Liver (tissue), 9 donors: ENCODE data around the gene HNRNPA2B1. TPM values are rescaled to one million over a fixed set of nuclear protein-coding genes. Genes with fewer than 3 reads are reported as not detected.
A peak's percentile ranks its signal among the peaks of the same experiment; 100 is the strongest.

ENCODE experiments used
- DNase-seq: peaks from one replicate; pipeline ENCODE4 v3.0.0-alpha.2; 2017; ENCODE audit warnings: low spot score
- H3K27ac ChIP-seq, 2 donors: one replicate each; pipeline ENCODE4 v1.7.0; 2013; ENCODE audit warnings: inconsistent platforms in 2 of 2, low read length in 2 of 2, control low read depth in 1 of 2, low read depth in 1 of 2, mild to moderate bottlenecking in 1 of 2
- H3K27me3 ChIP-seq, 4 donors: one replicate each; pipeline versions ENCODE4 v1.6.1 to v1.7.0; 2013; ENCODE audit warnings: low read length in 3 of 4, inconsistent platforms in 1 of 4, mild to moderate bottlenecking in 1 of 4, moderate library complexity in 1 of 4; ENCODE audit not compliant: control insufficient read depth in 4 of 4, insufficient read depth in 4 of 4
- H3K36me3 ChIP-seq, 4 donors: one replicate each; pipeline versions ENCODE4 v1.6.1 to v1.7.0; 2013; ENCODE audit warnings: low read length in 3 of 4, mild to moderate bottlenecking in 3 of 4, low read depth in 1 of 4, moderate library complexity in 1 of 4; ENCODE audit not compliant: control insufficient read depth in 4 of 4, insufficient read depth in 3 of 4
- H3K4me1 ChIP-seq, 4 donors: one replicate each; pipeline versions ENCODE4 v1.6.1 to v1.7.0; 2013; ENCODE audit warnings: low read length in 3 of 4, mild to moderate bottlenecking in 3 of 4, moderate library complexity in 1 of 4; ENCODE audit not compliant: control insufficient read depth in 4 of 4, insufficient read depth in 4 of 4
- H3K4me3 ChIP-seq, 3 donors: one replicate each; pipeline versions ENCODE4 v1.6.1 to v1.7.0; 2013; ENCODE audit warnings: low read length in 3 of 3, control low read depth in 1 of 3, low read depth in 1 of 3, mild to moderate bottlenecking in 1 of 3
- H3K9ac ChIP-seq, 2 donors: one replicate each; pipeline ENCODE4 v1.7.0; 2013; ENCODE audit warnings: low read length in 2 of 2, mild to moderate bottlenecking in 2 of 2, moderate library complexity in 2 of 2, control low read depth in 1 of 2, low read depth in 1 of 2
- H3K9me3 ChIP-seq, 4 donors: one replicate each; pipeline versions ENCODE4 v1.6.1 to v1.7.0; 2013; ENCODE audit warnings: low read length in 3 of 4; ENCODE audit not compliant: control insufficient read depth in 4 of 4
- EGR1 ChIP-seq, 2 donors: IDR thresholded peaks; 2 replicates each; pipeline ENCODE4 v1.6.1; 2016 to 2018; ENCODE audit warnings: antibody characterized with exemption in 2 of 2, low read depth in 2 of 2
- FOXA1 ChIP-seq: IDR thresholded peaks from 2 replicates; pipeline ENCODE4 v1.6.1; 2016; ENCODE audit warnings: antibody characterized with exemption
- FOXA2 ChIP-seq: IDR thresholded peaks from 2 replicates; pipeline ENCODE4 v1.6.1; 2016; ENCODE audit warnings: antibody characterized with exemption
- GABPA ChIP-seq, 2 donors: IDR thresholded peaks in 1 of 2; conservative IDR thresholded peaks in 1 of 2; 2 replicates each; pipeline ENCODE4 v1.6.1; 2016; ENCODE audit warnings: antibody characterized with exemption in 2 of 2, mild to moderate bottlenecking in 1 of 2, moderate library complexity in 1 of 2
- JUND ChIP-seq, 2 donors: IDR thresholded peaks; 2 replicates each; pipeline ENCODE4 v1.6.1; 2016; ENCODE audit warnings: antibody characterized with exemption in 2 of 2
- MAX ChIP-seq: IDR thresholded peaks from 2 replicates; pipeline ENCODE4 v1.6.1; 2016; ENCODE audit warnings: antibody characterized with exemption
- NR2F2 ChIP-seq: IDR thresholded peaks from 2 replicates; pipeline ENCODE4 v1.6.1; 2016; ENCODE audit warnings: antibody characterized with exemption
- RAD21 ChIP-seq, 2 donors: IDR thresholded peaks; 2 replicates each; pipeline ENCODE4 v1.6.1; 2016; ENCODE audit warnings: antibody characterized with exemption in 2 of 2, mild to moderate bottlenecking in 2 of 2
- RXRA ChIP-seq, 2 donors: IDR thresholded peaks; 2 replicates each; pipeline ENCODE4 v1.6.1; 2017 to 2018; ENCODE audit warnings: antibody characterized with exemption in 2 of 2, mild to moderate bottlenecking in 1 of 2
- SP1 ChIP-seq: IDR thresholded peaks from 2 replicates; pipeline ENCODE4 v1.6.1; 2018; ENCODE audit warnings: antibody characterized with exemption, mild to moderate bottlenecking
- YY1 ChIP-seq: IDR thresholded peaks from 2 replicates; pipeline ENCODE4 v1.6.1; 2016; ENCODE audit warnings: antibody characterized with exemption, mild to moderate bottlenecking
- ZBTB33 ChIP-seq: IDR thresholded peaks from 2 replicates; pipeline ENCODE4 v1.6.1; 2016; ENCODE audit warnings: antibody characterized with exemption
- WGBS: extraction: QIAGEN DNeasy Blood & Tissue Kit; methylation state at CpG from one replicate; pipeline ENCODE4 v1.1.7; 2013; 5-methylcytosine and 5-hydroxymethylcytosine counted together
- polyA plus RNA-seq, 2 donors: library from polyadenylated mRNA; stranded (reverse) in 1 of 2; unstranded in 1 of 2; fragments of 200-250 nt in 1 of 2; fragments of >200 nt in 1 of 2; fragmentation: Nextera tagmentation in 1 of 2; extraction: Ambion mirVana in 1 of 2; gene quantifications; one replicate each; pipeline versions ENCODE4 v1.2.1 to v1.2.3, GENCODE V29; 2013 to 2015
- total RNA-seq, 2 donors: library from RNA; depleted of rRNA; stranded (reverse); fragments of >200 nt; gene quantifications; one replicate each; pipeline ENCODE4 v1.2.3, GENCODE V29; 2014
- TF ChIP-seq, protein P1 (sequence below): IDR thresholded peaks from 2 replicates; pipeline ENCODE4 v1.6.1; 2016; ENCODE audit warnings: antibody characterized with exemption
- TF ChIP-seq, protein P2 (sequence below): IDR thresholded peaks from 2 replicates; pipeline ENCODE4 v1.6.1; 2016; ENCODE audit warnings: antibody characterized with exemption, mild to moderate bottlenecking
- donor health status: healthy.
- donor health status: healthy.
- donor health status: healthy.
- donor health status: healthy.
- donor health status: healthy.

HNRNPA2B1 gene
- total and polyA plus RNA-seq, 4 donors = 128 to 295 (median 181) TPM

- Histone ChIP-seq H3K9me3 (no peaks in the 10 kb centered on the region), H3K36me3 (peaks cover 2 to 16% (median 11%) of the 10 kb centered on the region in 4 donors), H3K9ac (peak overlapping the region; percentile 51 to 85), H3K4me3 (peak overlapping the region; percentile 80 to 100 (median 84)), H3K4me1 (peaks cover 2 to 33% (median 19%) of the 10 kb centered on the region in 4 donors), H3K27ac (peak overlapping the region; percentile 98 to 99), H3K27me3 (no peaks in the 10 kb centered on the region)
- WGBS = under 1% methylated on average over 68 of the region's 68 CpGs
- no peak for TF ChIP-seq RXRA (IDR thresholded peaks at IDR 0.05)
- peak; percentile 41 for TF ChIP-seq YY1
- DNase-seq = peak; percentile 59
Observed at GRCh38 chr7:26202019-26202990, 1.8 kb upstream of the HNRNPA2B1 start.

DNA sequence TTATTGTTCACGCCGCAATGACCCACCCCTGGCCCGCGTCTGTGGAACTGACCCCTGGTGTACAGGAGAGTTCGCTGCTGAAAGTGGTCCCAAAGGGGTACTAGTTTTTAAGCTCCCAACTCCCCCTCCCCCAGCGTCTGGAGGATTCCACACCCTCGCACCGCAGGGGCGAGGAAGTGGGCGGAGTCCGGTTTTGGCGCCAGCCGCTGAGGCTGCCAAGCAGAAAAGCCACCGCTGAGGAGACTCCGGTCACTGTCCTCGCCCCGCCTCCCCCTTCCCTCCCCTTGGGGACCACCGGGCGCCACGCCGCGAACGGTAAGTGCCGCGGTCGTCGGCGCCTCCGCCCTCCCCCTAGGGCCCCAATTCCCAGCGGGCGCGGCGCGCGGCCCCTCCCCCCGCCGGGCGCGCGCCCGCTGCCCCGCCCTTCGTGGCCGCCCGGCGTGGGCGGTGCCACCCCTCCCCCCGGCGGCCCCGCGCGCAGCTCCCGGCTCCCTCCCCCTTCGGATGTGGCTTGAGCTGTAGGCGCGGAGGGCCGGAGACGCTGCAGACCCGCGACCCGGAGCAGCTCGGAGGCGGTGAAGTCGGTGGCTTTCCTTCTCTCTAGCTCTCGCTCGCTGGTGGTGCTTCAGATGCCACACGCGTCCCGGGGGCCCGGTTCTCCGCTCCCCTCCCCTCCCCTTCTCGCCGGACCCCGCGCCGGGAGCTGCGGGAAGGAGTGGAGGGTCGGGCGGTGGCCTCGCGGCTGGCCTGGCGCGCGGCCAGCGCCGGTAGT lies 887 bp upstream of the HNRNPA2B1 start, which contains the start of gene CBX3:
Gene CBX3 (plus strand): TSS at position 499 of the 772 bp plus-strand sequence. CDS start 1,254 bp downstream, outside the sequence.
- peak within 1 kb of the TSS; percentile 98 to 99 for H3K27ac ChIP-seq
- H3K9ac ChIP-seq = peak within 1 kb of the TSS; percentile 85 to 100
- H3K36me3 ChIP-seq = peaks cover 2 to 16% (median 12%) of the 10 kb centered on the region in 4 donors
- 6% methylated on average over 86 of the region's 86 CpGs for WGBS
- H3K4me1 ChIP-seq = peaks cover 3 to 42% (median 27%) of the 10 kb centered on the region in 4 donors
- H3K9me3 ChIP-seq = no peaks in the 10 kb centered on the region
- DNase-seq = peak; percentile 90
- peak in 1 of 2 donors; percentile 51 for TF ChIP-seq EGR1 (IDR thresholded peaks at IDR 0.05; ENCODE audit: low read depth in 2 of 2)
- TF ChIP-seq FOXA2 = no peak
- TF ChIP-seq, protein P1, sequence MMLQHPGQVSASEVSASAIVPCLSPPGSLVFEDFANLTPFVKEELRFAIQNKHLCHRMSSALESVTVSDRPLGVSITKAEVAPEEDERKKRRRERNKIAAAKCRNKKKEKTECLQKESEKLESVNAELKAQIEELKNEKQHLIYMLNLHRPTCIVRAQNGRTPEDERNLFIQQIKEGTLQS = no peak
- no peak for TF ChIP-seq RAD21 (IDR thresholded peaks at IDR 0.05)
- no peak for TF ChIP-seq FOXA1
- no peak for TF ChIP-seq RXRA (IDR thresholded peaks at IDR 0.05)
- TF ChIP-seq NR2F2 = no peak
- peak; percentile 15 for TF ChIP-seq MAX
- peak within 1 kb of the TSS; percentile 82 to 100 (median 99) for H3K4me3 ChIP-seq
- H3K27me3 ChIP-seq = no peaks in the 10 kb centered on the region

- DNase-seq = peak; percentile 83
- WGBS = under 1% methylated on average over 29 of the region's 29 CpGs
- Histone ChIP-seq H3K27ac (peak overlapping the region; percentile 98 to 99), H3K36me3 (peaks cover 6 to 26% (median 24%) of the 10 kb centered on the region in 4 donors), H3K4me1 (peaks cover 5 to 50% (median 32%) of the 10 kb centered on the region in 4 donors), H3K9me3 (no peaks in the 10 kb centered on the region), H3K9ac (peak overlapping the region; percentile 99 to 100), H3K27me3 (no peaks in the 10 kb centered on the region), H3K4me3 (peak overlapping the region; percentile 67 to 99 (median 82))
- TF ChIP-seq, protein P1 = no peak
- TF ChIP-seq JUND (IDR thresholded peaks at IDR 0.05) = no peak
- no peak for TF ChIP-seq FOXA2
- no peak for TF ChIP-seq SP1
- no peak for TF ChIP-seq FOXA1
- TF ChIP-seq, protein P2, sequence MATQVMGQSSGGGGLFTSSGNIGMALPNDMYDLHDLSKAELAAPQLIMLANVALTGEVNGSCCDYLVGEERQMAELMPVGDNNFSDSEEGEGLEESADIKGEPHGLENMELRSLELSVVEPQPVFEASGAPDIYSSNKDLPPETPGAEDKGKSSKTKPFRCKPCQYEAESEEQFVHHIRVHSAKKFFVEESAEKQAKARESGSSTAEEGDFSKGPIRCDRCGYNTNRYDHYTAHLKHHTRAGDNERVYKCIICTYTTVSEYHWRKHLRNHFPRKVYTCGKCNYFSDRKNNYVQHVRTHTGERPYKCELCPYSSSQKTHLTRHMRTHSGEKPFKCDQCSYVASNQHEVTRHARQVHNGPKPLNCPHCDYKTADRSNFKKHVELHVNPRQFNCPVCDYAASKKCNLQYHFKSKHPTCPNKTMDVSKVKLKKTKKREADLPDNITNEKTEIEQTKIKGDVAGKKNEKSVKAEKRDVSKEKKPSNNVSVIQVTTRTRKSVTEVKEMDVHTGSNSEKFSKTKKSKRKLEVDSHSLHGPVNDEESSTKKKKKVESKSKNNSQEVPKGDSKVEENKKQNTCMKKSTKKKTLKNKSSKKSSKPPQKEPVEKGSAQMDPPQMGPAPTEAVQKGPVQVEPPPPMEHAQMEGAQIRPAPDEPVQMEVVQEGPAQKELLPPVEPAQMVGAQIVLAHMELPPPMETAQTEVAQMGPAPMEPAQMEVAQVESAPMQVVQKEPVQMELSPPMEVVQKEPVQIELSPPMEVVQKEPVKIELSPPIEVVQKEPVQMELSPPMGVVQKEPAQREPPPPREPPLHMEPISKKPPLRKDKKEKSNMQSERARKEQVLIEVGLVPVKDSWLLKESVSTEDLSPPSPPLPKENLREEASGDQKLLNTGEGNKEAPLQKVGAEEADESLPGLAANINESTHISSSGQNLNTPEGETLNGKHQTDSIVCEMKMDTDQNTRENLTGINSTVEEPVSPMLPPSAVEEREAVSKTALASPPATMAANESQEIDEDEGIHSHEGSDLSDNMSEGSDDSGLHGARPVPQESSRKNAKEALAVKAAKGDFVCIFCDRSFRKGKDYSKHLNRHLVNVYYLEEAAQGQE = no peak
- TF ChIP-seq GABPA (IDR thresholded peaks at IDR 0.05 in 1 of 2, conservative IDR thresholded peaks at IDR 0.05 in 1 of 2) = no peak
- TF ChIP-seq RAD21 (IDR thresholded peaks at IDR 0.05) = no peak
- TF ChIP-seq EGR1 (IDR thresholded peaks at IDR 0.05; ENCODE audit: low read depth in 2 of 2) = no peak
- peak; percentile 26 for TF ChIP-seq NR2F2
- peak; percentile 98 for TF ChIP-seq YY1
- TF ChIP-seq ZBTB33 = no peak
- no peak for TF ChIP-seq RXRA (IDR thresholded peaks at IDR 0.05)
- TF ChIP-seq MAX = no peak
Observed at GRCh38 chr7:26200038-26200443, 505 bp downstream of the HNRNPA2B1 start.
